ENCODE results near the gene CHD1L. TPM values are rescaled to one million over a fixed set of nuclear protein-coding genes. Genes with fewer than 3 reads are reported as not detected.

The CHD1L gene
- total and polyA plus RNA-seq, 2 of the 13 experiments (the other 11 are each of a cell fraction or from before 2014, with no cell fraction given), result 74.3 to 111 TPM

DNA sequence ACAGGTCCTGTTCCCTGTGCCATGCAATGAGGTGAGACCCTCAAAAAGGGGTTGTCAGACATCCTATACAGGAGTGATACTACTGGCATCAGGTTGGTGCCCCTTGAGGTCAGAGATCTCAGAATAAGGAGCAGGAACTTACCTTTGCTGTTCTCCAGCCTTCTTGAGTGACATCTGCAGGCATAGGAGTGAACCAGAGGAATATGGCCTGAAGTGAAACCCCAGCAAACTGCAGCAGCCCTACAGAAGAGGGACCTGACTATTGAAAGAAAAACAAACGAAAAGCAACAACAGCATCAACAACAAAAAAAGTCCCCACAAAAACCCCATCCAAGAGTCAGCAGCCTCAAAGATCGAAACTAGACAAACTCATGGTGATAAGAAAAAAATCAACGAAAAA is 74.5 kb downstream of the CHD1L start:
- Histone ChIP-seq H3K4me1 (ENCODE audit: insufficient read depth, low read length) (no peaks in the 10 kb centered on the region), H3K4me3 (replicated peaks in 1 of 3; ENCODE audit: insufficient read depth in 1 of 3, low read depth in 2 of 3, low read length in 3 of 3) (no peak overlapping the region), H3K36me3 (replicated peaks in 1 of 2; ENCODE audit: control insufficient read depth in 1 of 2, insufficient read depth in 2 of 2, low read length in 2 of 2) (no peaks in the 10 kb centered on the region), H4K20me1 (ENCODE audit: insufficient read depth, low read length) (no peaks in the 10 kb centered on the region), H3K27me3 (ENCODE audit: control insufficient read depth in 1 of 2, insufficient read depth in 2 of 2, low read length in 2 of 2) (no peaks in the 10 kb centered on the region; a peak in 2 of 5 replicates), H3K27ac (ENCODE audit: extremely low read length, insufficient read depth, low read length) (no peak overlapping the region), H3K4me2 (ENCODE audit: low read depth, low read length) (no peak overlapping the region), H3K79me2 (ENCODE audit: insufficient read depth, low read length) (no peaks in the 10 kb centered on the region), H2AFZ (ENCODE audit: low read length) (no peak overlapping the region), H3K9ac (ENCODE audit: insufficient read depth, low read depth, low read length) (no peak overlapping the region), H3K9me3 (ENCODE audit: low read length) (no peaks in the 10 kb centered on the region)
- 7% methylated on average over 3 of the region's 3 CpGs for WGBS (ENCODE audit: low lambda C conversion rate)
- ChIA-PET POLR2A (no interaction called here), CTCF (ENCODE audit: low intra/inter-chr PET ratio, low total read pairs) (no interaction called here)
- BruUV-seq (replicated peaks), result no TSS peak
- FAIRE-seq (no peak), ATAC-seq (no peak), DNase-seq (ENCODE audit: low spot score) (no peak)
- intact Hi-C loops (cut with micrococcal nuclease; ENCODE audit: unreplicated experiment), result no loop called here
- in situ Hi-C loops (cut with HindIII; ENCODE audit: extremely low pct_ligation_motif_present, low pct_unique_long_range_greater_than_20kb), result no loop called here
- TF ChIP-seq HOXA5 (CRISPR knock-in tag; IDR thresholded peaks at IDR 0.05) (no peak), ZFP36L2 (CRISPR knock-in tag; IDR thresholded peaks at IDR 0.05) (no peak), ZNF652 (CRISPR knock-in tag; IDR thresholded peaks at IDR 0.05; ENCODE audit: borderline replicate concordance, low read depth) (no peak), ZNF468 (CRISPR knock-in tag; IDR thresholded peaks at IDR 0.05) (no peak), ZNF674 (CRISPR knock-in tag; IDR thresholded peaks at IDR 0.05; ENCODE audit: low read depth) (no peak), TFAP4 (IDR thresholded peaks at IDR 0.05; ENCODE audit: borderline replicate concordance, low read depth) (no peak), CENPT (CRISPR knock-in tag; IDR thresholded peaks at IDR 0.05; ENCODE audit: low read depth) (no peak), XRCC5 (optimal IDR thresholded peaks at IDR 0.05; ENCODE audit: low read length) (no peak), ZNF530 (CRISPR knock-in tag; IDR thresholded peaks at IDR 0.05; ENCODE audit: low read depth) (no peak), CBX2 (IDR thresholded peaks at IDR 0.05; ENCODE audit: low read depth, low read length) (no peak), CBX2 (CRISPR knock-in tag; IDR thresholded peaks at IDR 0.05; ENCODE audit: low read depth) (no peak), ZNF501 (CRISPR knock-in tag; IDR thresholded peaks at IDR 0.05) (no peak), HDAC1 (CRISPR knock-in tag; IDR thresholded peaks at IDR 0.05) (no peak), ADNP (CRISPR knock-in tag; IDR thresholded peaks at IDR 0.05) (no peak)
- TF ChIP-seq, protein P1, sequence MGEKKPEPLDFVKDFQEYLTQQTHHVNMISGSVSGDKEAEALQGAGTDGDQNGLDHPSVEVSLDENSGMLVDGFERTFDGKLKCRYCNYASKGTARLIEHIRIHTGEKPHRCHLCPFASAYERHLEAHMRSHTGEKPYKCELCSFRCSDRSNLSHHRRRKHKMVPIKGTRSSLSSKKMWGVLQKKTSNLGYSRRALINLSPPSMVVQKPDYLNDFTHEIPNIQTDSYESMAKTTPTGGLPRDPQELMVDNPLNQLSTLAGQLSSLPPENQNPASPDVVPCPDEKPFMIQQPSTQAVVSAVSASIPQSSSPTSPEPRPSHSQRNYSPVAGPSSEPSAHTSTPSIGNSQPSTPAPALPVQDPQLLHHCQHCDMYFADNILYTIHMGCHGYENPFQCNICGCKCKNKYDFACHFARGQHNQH (CRISPR knock-in tag; IDR thresholded peaks at IDR 0.05), result no peak
- TF ChIP-seq, protein P2, sequence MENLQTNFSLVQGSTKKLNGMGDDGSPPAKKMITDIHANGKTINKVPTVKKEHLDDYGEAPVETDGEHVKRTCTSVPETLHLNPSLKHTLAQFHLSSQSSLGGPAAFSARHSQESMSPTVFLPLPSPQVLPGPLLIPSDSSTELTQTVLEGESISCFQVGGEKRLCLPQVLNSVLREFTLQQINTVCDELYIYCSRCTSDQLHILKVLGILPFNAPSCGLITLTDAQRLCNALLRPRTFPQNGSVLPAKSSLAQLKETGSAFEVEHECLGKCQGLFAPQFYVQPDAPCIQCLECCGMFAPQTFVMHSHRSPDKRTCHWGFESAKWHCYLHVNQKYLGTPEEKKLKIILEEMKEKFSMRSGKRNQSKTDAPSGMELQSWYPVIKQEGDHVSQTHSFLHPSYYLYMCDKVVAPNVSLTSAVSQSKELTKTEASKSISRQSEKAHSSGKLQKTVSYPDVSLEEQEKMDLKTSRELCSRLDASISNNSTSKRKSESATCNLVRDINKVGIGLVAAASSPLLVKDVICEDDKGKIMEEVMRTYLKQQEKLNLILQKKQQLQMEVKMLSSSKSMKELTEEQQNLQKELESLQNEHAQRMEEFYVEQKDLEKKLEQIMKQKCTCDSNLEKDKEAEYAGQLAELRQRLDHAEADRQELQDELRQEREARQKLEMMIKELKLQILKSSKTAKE (CRISPR knock-in tag; IDR thresholded peaks at IDR 0.05; ENCODE audit: borderline replicate concordance), result no peak
